Keratinocyte (primary cell): ENCODE measurements around the gene ISYNA1. TPM values are rescaled to one million over a fixed set of nuclear protein-coding genes. Genes with fewer than 3 reads are reported as not detected.

Experiments
- DNase-seq: peaks from one replicate; pipeline ENCODE4 v3.0.0-alpha.2; 2011; ENCODE audit warnings: low read depth, missing footprints, low spot score
- FAIRE-seq: peaks from 2 replicates; lab custom pipeline; 2011; peaks lifted over from hg19 to GRCh38; lab: Jason Lieb, UNC
- H2AFZ ChIP-seq: 2 replicates; pipeline ENCODE4 v1.6.0; 2012; ENCODE audit warnings: low read length, control low read depth, inconsistent platforms; ENCODE audit not compliant: control insufficient read depth
- H3K27ac ChIP-seq: 2 replicates; pipeline ENCODE4 v1.5.1; 2011; ENCODE audit warnings: low read length; ENCODE audit not compliant: control insufficient read depth, insufficient read depth
- H3K27me3 ChIP-seq: 3 replicates; pipeline ENCODE4 v1.6.0; 2011; ENCODE audit warnings: low read length; ENCODE audit not compliant: control insufficient read depth, insufficient read depth; ENCODE audit errors: extremely low read depth
- H3K36me3 ChIP-seq, 2 experiments: 2 replicates in 1 of 2; 3 replicates in 1 of 2; pipeline ENCODE4 v1.5.1; 2011; ENCODE audit warnings: low read length in 2 of 2, mild to moderate bottlenecking in 1 of 2; ENCODE audit not compliant: control insufficient read depth in 2 of 2, insufficient read depth in 2 of 2; ENCODE audit errors: extremely low read depth in 1 of 2
- H3K4me1 ChIP-seq: 3 replicates; pipeline ENCODE4 v1.5.1; 2011; ENCODE audit warnings: low read length; ENCODE audit not compliant: control insufficient read depth, insufficient read depth; ENCODE audit errors: extremely low read depth
- H3K4me2 ChIP-seq: 3 replicates; pipeline ENCODE4 v1.6.0; 2011; ENCODE audit warnings: low read depth, low read length; ENCODE audit not compliant: control insufficient read depth, insufficient read depth; ENCODE audit errors: extremely low read depth
- H3K4me3 ChIP-seq, 3 experiments: fragments of 200-600 bp in 1 of 3; sonication (generic) in 1 of 3; 2 replicates in 2 of 3; 3 replicates in 1 of 3; pipeline ENCODE4 v1.5.1; 2011 to 2016; ENCODE audit warnings: low read length in 3 of 3, mild to moderate bottlenecking in 3 of 3, control low read depth in 2 of 3, inconsistent platforms in 1 of 3, low read depth in 1 of 3, mixed read lengths in 1 of 3, mixed run types in 1 of 3, moderate library complexity in 1 of 3; ENCODE audit not compliant: control insufficient read depth in 2 of 3, insufficient read depth in 2 of 3; ENCODE audit errors: extremely low read depth in 1 of 3
- H3K79me2 ChIP-seq: 2 replicates; pipeline ENCODE4 v1.6.0; 2012; ENCODE audit warnings: low read length; ENCODE audit not compliant: control insufficient read depth, insufficient read depth
- H3K9ac ChIP-seq: 3 replicates; pipeline ENCODE4 v1.6.0; 2011; ENCODE audit warnings: low read length; ENCODE audit not compliant: control insufficient read depth, insufficient read depth; ENCODE audit errors: extremely low read depth
- H3K9me1 ChIP-seq: 3 replicates; pipeline ENCODE4 v1.6.0; 2011; ENCODE audit warnings: low read length; ENCODE audit not compliant: control insufficient read depth, insufficient read depth; ENCODE audit errors: extremely low read depth
- H3K9me3 ChIP-seq: 2 replicates; pipeline ENCODE4 v1.5.1; 2012; ENCODE audit warnings: low read depth, low read length; ENCODE audit not compliant: control insufficient read depth
- H4K20me1 ChIP-seq: 3 replicates; pipeline ENCODE4 v1.6.0; 2011; ENCODE audit warnings: low read length; ENCODE audit not compliant: control insufficient read depth, insufficient read depth; ENCODE audit errors: extremely low read depth
- EZH2 ChIP-seq: IDR thresholded peaks from one replicate; pipeline ENCODE4 v1.6.1; 2012; ENCODE audit warnings: inconsistent platforms, mild to moderate bottlenecking, low read length, moderate library complexity
- dilution Hi-C: fragments of 300-500 bp; cut with MboI; formaldehyde crosslinking; loops from one replicate; pipeline ENCODE4 v1.7.0; 2020; ENCODE audit warnings: low sequenced_read_pairs; ENCODE audit not compliant: extremely low pct_ligation_motif_present
- polyA plus RNA-seq, 5 experiments: library from polyadenylated mRNA; depleted of rRNA in 3 of 5; stranded (reverse) in 3 of 5; stranded (forward) in 1 of 5; unstranded in 1 of 5; fragments of >200 nt; gene quantifications; 1 replicate in 1 of 5; 2 replicates in 3 of 5; 3 replicates in 1 of 5; pipeline versions ENCODE4 v1.2.1 to v1.2.3, GENCODE V29; 2011 to 2012; ENCODE audit warnings: missing spikeins in 2 of 5, low read depth in 1 of 5, low replicate concordance in 1 of 5
- TF ChIP-seq, protein P1 (sequence below), 3 experiments: IDR thresholded peaks in 1 of 3; conservative IDR thresholded peaks in 1 of 3; optimal IDR thresholded peaks in 1 of 3; 2 replicates in 2 of 3; 3 replicates in 1 of 3; pipeline versions ENCODE3 to v1.5.1; 2011; ENCODE audit warnings: low read length in 3 of 3, mild to moderate bottlenecking in 3 of 3, moderate library complexity in 2 of 3, control low read depth in 1 of 3, inconsistent platforms in 1 of 3; ENCODE audit not compliant: insufficient read depth in 2 of 3; ENCODE audit errors: extremely low read depth in 1 of 3

Gene ISYNA1
- polyA plus RNA-seq, 1 donor (not counting 4 experiments of a cell fraction or from before 2014, with no cell fraction given) = 3.5 TPM

DNA sequence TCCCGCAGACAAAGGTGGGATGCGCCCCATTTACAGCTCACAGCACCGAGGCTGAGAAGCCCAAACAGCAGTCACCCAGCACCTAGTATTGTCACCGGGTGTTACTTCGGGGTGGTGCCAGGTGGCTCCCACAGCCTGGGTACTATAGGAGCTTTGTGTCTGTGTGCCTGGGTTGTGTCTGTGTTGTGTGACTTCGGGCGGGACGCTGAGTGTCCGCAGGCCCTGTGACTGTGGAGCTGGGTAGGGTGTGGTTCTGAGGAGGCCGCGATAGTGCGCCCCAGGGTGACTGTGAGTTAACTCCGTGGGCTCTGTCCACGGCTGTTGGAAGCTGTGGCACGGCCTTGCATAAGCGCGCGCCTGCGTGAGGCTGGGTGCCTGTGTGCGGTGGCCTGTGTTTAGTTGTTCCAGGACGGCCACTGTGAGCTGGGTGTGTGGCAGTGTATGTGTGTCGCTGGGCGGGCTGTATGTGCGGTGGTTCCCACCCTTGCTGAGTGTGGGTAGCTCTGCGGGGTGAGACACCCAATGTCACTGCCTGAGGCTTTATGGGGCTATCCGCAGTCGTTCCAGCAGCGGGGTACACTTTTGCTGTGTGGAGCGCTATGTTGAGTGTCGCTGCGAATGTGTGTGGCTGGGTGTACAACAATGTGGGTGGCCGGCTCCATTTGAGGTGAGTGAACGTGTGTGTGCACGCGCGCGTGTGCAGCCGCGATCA lies 19.3 kb downstream of the ISYNA1 start:
- H3K36me3 ChIP-seq = peaks cover 0 to 2% of the 10 kb centered on the region in 2 experiments
- H3K9ac ChIP-seq = peak overlapping the region; percentile 64
- no peaks in the 10 kb centered on the region for H3K27me3 ChIP-seq
- H3K27ac ChIP-seq = peak overlapping the region; percentile 36
- peak overlapping the region; percentile 66 to 73 (median 68) for H3K4me3 ChIP-seq
- peaks cover 24% of the 10 kb centered on the region for H3K4me1 ChIP-seq
- DNase-seq (no peak), FAIRE-seq (peak; percentile 32)
- no peak for TF ChIP-seq EZH2
- TF ChIP-seq, protein P1, sequence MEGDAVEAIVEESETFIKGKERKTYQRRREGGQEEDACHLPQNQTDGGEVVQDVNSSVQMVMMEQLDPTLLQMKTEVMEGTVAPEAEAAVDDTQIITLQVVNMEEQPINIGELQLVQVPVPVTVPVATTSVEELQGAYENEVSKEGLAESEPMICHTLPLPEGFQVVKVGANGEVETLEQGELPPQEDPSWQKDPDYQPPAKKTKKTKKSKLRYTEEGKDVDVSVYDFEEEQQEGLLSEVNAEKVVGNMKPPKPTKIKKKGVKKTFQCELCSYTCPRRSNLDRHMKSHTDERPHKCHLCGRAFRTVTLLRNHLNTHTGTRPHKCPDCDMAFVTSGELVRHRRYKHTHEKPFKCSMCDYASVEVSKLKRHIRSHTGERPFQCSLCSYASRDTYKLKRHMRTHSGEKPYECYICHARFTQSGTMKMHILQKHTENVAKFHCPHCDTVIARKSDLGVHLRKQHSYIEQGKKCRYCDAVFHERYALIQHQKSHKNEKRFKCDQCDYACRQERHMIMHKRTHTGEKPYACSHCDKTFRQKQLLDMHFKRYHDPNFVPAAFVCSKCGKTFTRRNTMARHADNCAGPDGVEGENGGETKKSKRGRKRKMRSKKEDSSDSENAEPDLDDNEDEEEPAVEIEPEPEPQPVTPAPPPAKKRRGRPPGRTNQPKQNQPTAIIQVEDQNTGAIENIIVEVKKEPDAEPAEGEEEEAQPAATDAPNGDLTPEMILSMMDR (optimal IDR thresholded peaks at IDR 0.05 in 1 of 3, IDR thresholded peaks at IDR 0.05 in 1 of 3, conservative IDR thresholded peaks at IDR 0.05 in 1 of 3; ENCODE audit: extremely low read depth in 1 of 3, insufficient read depth in 2 of 3, low read length in 3 of 3) = no peak
- no peaks in the 10 kb centered on the region for H3K9me3 ChIP-seq
- peak overlapping the region; percentile 75 for H2AFZ ChIP-seq
- H3K4me2 ChIP-seq = peak overlapping the region; percentile 87
- peaks cover 14% of the 10 kb centered on the region for H3K79me2 ChIP-seq
- dilution Hi-C loops = no loop called here
- H4K20me1 ChIP-seq = no peaks in the 10 kb centered on the region
- H3K9me1 ChIP-seq = no peaks in the 10 kb centered on the region

- H3K4me1 ChIP-seq = peaks cover 24% of the 10 kb centered on the region
- H3K9ac ChIP-seq = peak overlapping the region; percentile 7
- TF ChIP-seq, protein P1 (optimal IDR thresholded peaks at IDR 0.05 in 1 of 3, IDR thresholded peaks at IDR 0.05 in 1 of 3, conservative IDR thresholded peaks at IDR 0.05 in 1 of 3; ENCODE audit: extremely low read depth in 1 of 3, insufficient read depth in 2 of 3, low read length in 3 of 3) = no peak
- no peak for TF ChIP-seq EZH2
- DNase-seq = no peak
- H3K4me3 ChIP-seq = no peak overlapping the region
- no peaks in the 10 kb centered on the region for H3K27me3 ChIP-seq
- H3K27ac ChIP-seq = no peak overlapping the region
- H3K4me2 ChIP-seq = peak overlapping the region; percentile 90
- no peak overlapping the region for H2AFZ ChIP-seq
- H3K36me3 ChIP-seq = peaks cover 0 to 2% of the 10 kb centered on the region in 2 experiments
- no peaks in the 10 kb centered on the region for H3K9me1 ChIP-seq
- peaks cover 9% of the 10 kb centered on the region for H3K79me2 ChIP-seq
- no peaks in the 10 kb centered on the region for H3K9me3 ChIP-seq
- no peaks in the 10 kb centered on the region for H4K20me1 ChIP-seq
- FAIRE-seq = no peak
- dilution Hi-C loops = no loop called here
Measured at GRCh38 chr19:18418029-18418482, 19.9 kb downstream of the ISYNA1 start.
